ENCODE measurements around the gene PITX1.

Gene PITX1

GRCh38 chr5:135018457-135018856 lies 15.6 kb downstream of the PITX1 start:
- Histone ChIP-seq H3K27me3 (ENCODE audit: insufficient read depth, low read length) (no peaks in the 10 kb centered on the region), H3F3A (ENCODE audit: insufficient read depth, low read length) (no peaks in the 10 kb centered on the region)

GRCh38 chr5:135016861-135017290 lies 17.2 kb downstream of the PITX1 start:
- Histone ChIP-seq H3K9me3 (ENCODE audit: low read length) (no peaks in the 10 kb centered on the region), H3K9ac (ENCODE audit: low read length) (no peak overlapping the region), H3K79me2 (ENCODE audit: insufficient read depth, low read length) (no peaks in the 10 kb centered on the region), H3F3A (ENCODE audit: insufficient read depth, low read length) (no peaks in the 10 kb centered on the region), H3K36me3 (ENCODE audit: insufficient read depth, low read length) (no peaks in the 10 kb centered on the region), H2AFZ (ENCODE audit: low read length) (no peak overlapping the region), H3K9me2 (ENCODE audit: low read depth, low read length) (no peaks in the 10 kb centered on the region), H3K4me1 (ENCODE audit: insufficient read depth, low read length, severe bottlenecking) (no peaks in the 10 kb centered on the region), H3K4me3 (ENCODE audit: low read depth, low read length, poor library complexity, severe bottlenecking) (no peak overlapping the region), H4K20me1 (ENCODE audit: insufficient read depth, low read length) (no peaks in the 10 kb centered on the region), H3K27ac (ENCODE audit: low read depth, low read length, poor library complexity, severe bottlenecking) (no peak overlapping the region), H3K27me3 (ENCODE audit: insufficient read depth, low read length) (no peaks in the 10 kb centered on the region), H3K4me2 (ENCODE audit: low read length) (no peak overlapping the region)
- TF ChIP-seq CTCF (IDR thresholded peaks at IDR 0.05; ENCODE audit: low read length) (no peak), EZH2 (IDR thresholded peaks at IDR 0.05; ENCODE audit: borderline replicate concordance, low read length) (no peak)

More at GRCh38 chr5:135018457-135018856, 15.6 kb downstream of the PITX1 start:
- Histone ChIP-seq H4K20me1 (ENCODE audit: insufficient read depth, low read length) (no peaks in the 10 kb centered on the region), H2AFZ (ENCODE audit: low read length) (no peak overlapping the region), H3K4me1 (ENCODE audit: insufficient read depth, low read length, severe bottlenecking) (no peaks in the 10 kb centered on the region), H3K9ac (ENCODE audit: low read length) (no peak overlapping the region), H3K4me2 (ENCODE audit: low read length) (no peak overlapping the region), H3K9me2 (ENCODE audit: low read depth, low read length) (no peaks in the 10 kb centered on the region), H3K27ac (ENCODE audit: low read depth, low read length, poor library complexity, severe bottlenecking) (no peak overlapping the region), H3K4me3 (ENCODE audit: low read depth, low read length, poor library complexity, severe bottlenecking) (no peak overlapping the region), H3K79me2 (ENCODE audit: insufficient read depth, low read length) (no peaks in the 10 kb centered on the region), H3K9me3 (ENCODE audit: low read length) (no peaks in the 10 kb centered on the region), H3K36me3 (ENCODE audit: insufficient read depth, low read length) (no peaks in the 10 kb centered on the region)
- TF ChIP-seq CTCF (IDR thresholded peaks at IDR 0.05; ENCODE audit: low read length) (no peak), EZH2 (IDR thresholded peaks at IDR 0.05; ENCODE audit: borderline replicate concordance, low read length) (no peak)

- Histone ChIP-seq H4K20me1 (ENCODE audit: insufficient read depth, low read length) (no peaks in the 10 kb centered on the region), H2AFZ (ENCODE audit: low read length) (no peak overlapping the region), H3K79me2 (ENCODE audit: insufficient read depth, low read length) (no peaks in the 10 kb centered on the region), H3K27me3 (ENCODE audit: insufficient read depth, low read length) (no peaks in the 10 kb centered on the region), H3K9me3 (ENCODE audit: low read length) (no peaks in the 10 kb centered on the region), H3K4me1 (ENCODE audit: insufficient read depth, low read length, severe bottlenecking) (no peaks in the 10 kb centered on the region), H3K9me2 (ENCODE audit: low read depth, low read length) (no peaks in the 10 kb centered on the region), H3K36me3 (ENCODE audit: insufficient read depth, low read length) (no peaks in the 10 kb centered on the region), H3K27ac (ENCODE audit: low read depth, low read length, poor library complexity, severe bottlenecking) (no peak overlapping the region), H3F3A (ENCODE audit: insufficient read depth, low read length) (no peaks in the 10 kb centered on the region), H3K9ac (ENCODE audit: low read length) (no peak overlapping the region), H3K4me3 (ENCODE audit: low read depth, low read length, poor library complexity, severe bottlenecking) (no peak overlapping the region), H3K4me2 (ENCODE audit: low read length) (no peak overlapping the region)
- TF ChIP-seq EZH2 (IDR thresholded peaks at IDR 0.05; ENCODE audit: borderline replicate concordance, low read length) (no peak), CTCF (IDR thresholded peaks at IDR 0.05; ENCODE audit: low read length) (no peak)
Observed at GRCh38 chr5:135015942-135016341, 18.1 kb downstream of the PITX1 start.
